HUES6 (cell line): ENCODE results near the gene DAP3.

Experiments used
- H3K27ac ChIP-seq: 2 replicates; pipeline ENCODE4 v1.7.0; 2013; ENCODE audit warnings: low read depth, mild to moderate bottlenecking, low read length, inconsistent platforms
- H3K27me3 ChIP-seq: 2 replicates; pipeline ENCODE4 v1.6.1; 2013; ENCODE audit warnings: low read length; ENCODE audit not compliant: control insufficient read depth, insufficient read depth
- H3K36me3 ChIP-seq: 2 replicates; pipeline ENCODE4 v1.6.1; 2013; ENCODE audit warnings: low read length; ENCODE audit not compliant: control insufficient read depth, insufficient read depth
- H3K4me1 ChIP-seq: 2 replicates; pipeline ENCODE4 v1.6.1; 2013; ENCODE audit warnings: low read length; ENCODE audit not compliant: control insufficient read depth, insufficient read depth
- H3K4me3 ChIP-seq: 2 replicates; pipeline ENCODE4 v1.5.1; 2013; ENCODE audit warnings: low read depth, low read length
- H3K9ac ChIP-seq: one replicate; pipeline ENCODE4 v1.6.1; 2013; ENCODE audit warnings: mild to moderate bottlenecking, low read length
- H3K9me3 ChIP-seq: 2 replicates; pipeline ENCODE4 v1.6.1; 2013; ENCODE audit warnings: low read depth, low read length; ENCODE audit not compliant: control insufficient read depth, insufficient read depth

DAP3 gene

DNA sequence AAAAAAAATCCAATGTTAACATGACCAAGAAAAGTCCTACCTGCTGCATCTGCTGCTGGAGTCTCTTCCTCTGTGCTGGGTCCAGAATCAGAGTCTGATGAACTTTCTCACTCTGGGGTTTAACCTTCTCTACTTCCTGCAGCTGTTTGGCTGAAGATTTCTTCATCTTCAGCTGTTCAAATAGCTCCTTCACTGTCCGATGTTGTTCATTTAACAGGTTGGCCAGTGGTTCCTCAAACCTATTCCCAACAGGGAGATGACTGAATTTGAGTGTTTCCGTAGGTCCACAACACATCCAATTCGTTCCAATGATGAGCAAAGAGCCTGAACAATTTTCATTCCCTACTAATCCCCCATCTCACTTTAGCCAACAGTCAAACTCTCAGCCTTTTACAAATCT is 88.7 kb downstream of the DAP3 start:
- Histone ChIP-seq H3K9me3 (no peaks in the 10 kb centered on the region), H3K4me3 (no peak overlapping the region), H3K9ac (no peak overlapping the region), H3K27ac (no peak overlapping the region), H3K36me3 (peaks cover 67% of the 10 kb centered on the region), H3K4me1 (no peaks in the 10 kb centered on the region), H3K27me3 (no peaks in the 10 kb centered on the region)
